ENCODE results near the gene LTA. TPM values are rescaled to one million over a fixed set of nuclear protein-coding genes. Genes with fewer than 3 reads are reported as not detected.
A peak's percentile ranks its signal among the peaks of the same experiment; 100 is the strongest.

The LTA gene
- polyA plus RNA-seq, 3 donors = 0.26 to 0.28 TPM; not detected in 1

DNA sequence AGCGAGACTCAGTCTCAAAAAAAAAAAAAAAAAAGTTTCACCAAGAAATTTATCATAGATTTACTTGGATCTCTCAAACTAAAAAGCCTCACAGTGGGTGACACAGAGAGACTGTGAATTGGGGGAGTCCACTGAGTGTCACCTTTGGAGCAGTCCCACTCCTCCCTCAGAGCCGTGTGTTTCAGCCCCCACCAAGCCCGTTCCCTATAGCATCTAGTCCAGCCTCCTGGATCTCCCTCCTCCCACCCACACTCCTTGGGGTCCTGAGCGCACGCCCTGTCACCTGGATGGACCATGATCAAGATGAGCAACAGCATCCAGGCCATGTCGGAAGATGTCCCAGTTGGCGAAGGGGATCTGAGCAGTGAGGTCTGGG, 20.3 kb downstream of the LTA start:
- Mint-ChIP-seq H3K36me3 (peaks cover 30 to 32% of the 10 kb centered on the region in 2 donors), H3K4me3 (peak overlapping the region in 1 of 2 donors; percentile 31), H3K9me3 (peaks cover 0 to 3% (median 0%) of the 10 kb centered on the region in 7 donors), H3K4me1 (peaks cover 53% of the 10 kb centered on the region), H3K27me3 (ENCODE audit: low read depth in 3 of 3) (peaks cover 0 to 5% (median 2%) of the 10 kb centered on the region in 3 donors), H3K27ac (peak overlapping the region in 5 of 7 donors; percentile 50 to 76 (median 63))
- peaks cover 12 to 23% of the 10 kb centered on the region in 2 donors for H3K36me3 ChIP-seq (replicated peaks in 1 of 2; ENCODE audit: control insufficient read depth in 1 of 2, insufficient read depth in 2 of 2, low read length in 2 of 2)
- H3K27me3 ChIP-seq (ENCODE audit: control insufficient read depth in 2 of 2, insufficient read depth in 2 of 2, low read length in 2 of 2) = no peaks in the 10 kb centered on the region
- H3K4me1 ChIP-seq (ENCODE audit: control insufficient read depth in 1 of 2, insufficient read depth in 2 of 2, low read length in 2 of 2) = peaks cover 29 to 52% of the 10 kb centered on the region in 2 donors
- H3K9ac ChIP-seq (ENCODE audit: insufficient read depth, low read length, poor library complexity, severe bottlenecking) = no peak overlapping the region
- no peak for DNase-seq
- TF ChIP-seq, protein P1, sequence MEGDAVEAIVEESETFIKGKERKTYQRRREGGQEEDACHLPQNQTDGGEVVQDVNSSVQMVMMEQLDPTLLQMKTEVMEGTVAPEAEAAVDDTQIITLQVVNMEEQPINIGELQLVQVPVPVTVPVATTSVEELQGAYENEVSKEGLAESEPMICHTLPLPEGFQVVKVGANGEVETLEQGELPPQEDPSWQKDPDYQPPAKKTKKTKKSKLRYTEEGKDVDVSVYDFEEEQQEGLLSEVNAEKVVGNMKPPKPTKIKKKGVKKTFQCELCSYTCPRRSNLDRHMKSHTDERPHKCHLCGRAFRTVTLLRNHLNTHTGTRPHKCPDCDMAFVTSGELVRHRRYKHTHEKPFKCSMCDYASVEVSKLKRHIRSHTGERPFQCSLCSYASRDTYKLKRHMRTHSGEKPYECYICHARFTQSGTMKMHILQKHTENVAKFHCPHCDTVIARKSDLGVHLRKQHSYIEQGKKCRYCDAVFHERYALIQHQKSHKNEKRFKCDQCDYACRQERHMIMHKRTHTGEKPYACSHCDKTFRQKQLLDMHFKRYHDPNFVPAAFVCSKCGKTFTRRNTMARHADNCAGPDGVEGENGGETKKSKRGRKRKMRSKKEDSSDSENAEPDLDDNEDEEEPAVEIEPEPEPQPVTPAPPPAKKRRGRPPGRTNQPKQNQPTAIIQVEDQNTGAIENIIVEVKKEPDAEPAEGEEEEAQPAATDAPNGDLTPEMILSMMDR (IDR thresholded peaks at IDR 0.05) = no peak
- H3K4me2 ChIP-seq (replicated peaks; ENCODE audit: extremely low read depth, low read length, poor library complexity, severe bottlenecking) = no peak overlapping the region
- H3K79me2 ChIP-seq (ENCODE audit: insufficient read depth, low read length) = peaks cover 28% of the 10 kb centered on the region
- WGBS (ENCODE audit: insufficient coverage) = no CpG with 5 or more reads among the region's 7 CpGs
- peak overlapping the region in 1 of 2 donors; percentile 53 for H3K27ac ChIP-seq (ENCODE audit: low read depth in 1 of 2, low read length in 2 of 2)
- intact Hi-C loops (cut with micrococcal nuclease) = no loop called here
- H3K9me3 ChIP-seq (replicated peaks in 1 of 2; ENCODE audit: control insufficient read depth in 1 of 2, insufficient read depth in 1 of 2, low read length in 2 of 2) = no peaks in the 10 kb centered on the region
- H4K20me1 ChIP-seq (ENCODE audit: insufficient read depth, low read length) = peaks cover 34% of the 10 kb centered on the region
- H2AFZ ChIP-seq (ENCODE audit: insufficient read depth, low read depth, low read length, poor library complexity, severe bottlenecking) = no peak overlapping the region
- no peak overlapping the region for H3K4me3 ChIP-seq (replicated peaks in 1 of 3; ENCODE audit: low read depth in 2 of 3, low read length in 3 of 3)

GRCh38 chr6:31597006-31597405, 24.9 kb downstream of the LTA start:
- Histone ChIP-seq H4K20me1 (ENCODE audit: insufficient read depth, low read length) (no peaks in the 10 kb centered on the region), H3K4me2 (replicated peaks; ENCODE audit: extremely low read depth, low read length, poor library complexity, severe bottlenecking) (no peak overlapping the region), H3K27me3 (ENCODE audit: control insufficient read depth in 2 of 2, insufficient read depth in 2 of 2, low read length in 2 of 2) (no peaks in the 10 kb centered on the region), H3K36me3 (replicated peaks in 1 of 2; ENCODE audit: control insufficient read depth in 1 of 2, insufficient read depth in 2 of 2, low read length in 2 of 2) (no peaks in the 10 kb centered on the region), H3K27ac (ENCODE audit: low read depth in 1 of 2, low read length in 2 of 2) (no peak overlapping the region), H3K4me3 (replicated peaks in 1 of 3; ENCODE audit: low read depth in 2 of 3, low read length in 3 of 3) (no peak overlapping the region), H3K9me3 (replicated peaks in 1 of 2; ENCODE audit: control insufficient read depth in 1 of 2, insufficient read depth in 1 of 2, low read length in 2 of 2) (no peaks in the 10 kb centered on the region), H3K9ac (ENCODE audit: insufficient read depth, low read length, poor library complexity, severe bottlenecking) (no peak overlapping the region), H3K4me1 (ENCODE audit: control insufficient read depth in 1 of 2, insufficient read depth in 2 of 2, low read length in 2 of 2) (peaks cover 13 to 32% of the 10 kb centered on the region in 2 donors), H3K79me2 (ENCODE audit: insufficient read depth, low read length) (no peaks in the 10 kb centered on the region), H2AFZ (ENCODE audit: insufficient read depth, low read depth, low read length, poor library complexity, severe bottlenecking) (no peak overlapping the region)
- TF ChIP-seq, protein P1 (IDR thresholded peaks at IDR 0.05) = peak; percentile 74
- intact Hi-C loops (cut with micrococcal nuclease) = loop anchor here in 1 of 2 donors (2.0 to 5.0 kb wide), 2 partner anchors 16 to 105 kb away; no protein-coding TSS in a partner anchor
- H3K27ac Mint-ChIP-seq = peak overlapping the region in 1 of 7 donors; percentile 87
- peaks cover 0 to 3% of the 10 kb centered on the region in 2 donors for H3K36me3 Mint-ChIP-seq
- H3K27me3 Mint-ChIP-seq (ENCODE audit: low read depth in 3 of 3) = peaks cover 0 to 7% (median under 1%) of the 10 kb centered on the region in 3 donors
- DNase-seq = peak; percentile 55 to 66 (median 55)
- no peaks in the 10 kb centered on the region for H3K9me3 Mint-ChIP-seq
- H3K4me1 Mint-ChIP-seq = peaks cover 33% of the 10 kb centered on the region
- no peak overlapping the region for H3K4me3 Mint-ChIP-seq
- 10% methylated on average over 2 of the region's 2 CpGs for WGBS (ENCODE audit: insufficient coverage)
